Thymus (tissue), 14 donors: ENCODE data around the gene CELF2. TPM values are rescaled to one million over a fixed set of nuclear protein-coding genes. Genes with fewer than 3 reads are reported as not detected.

Experiments
- DNase-seq, 9 donors: peaks; one replicate each; pipeline ENCODE4 v3.0.0-alpha.2; 2013; ENCODE audit warnings: low spot score in 9 of 9, low read depth in 6 of 9, missing footprints in 1 of 9
- H3K27ac ChIP-seq, 2 donors: one replicate each; pipeline ENCODE4 v1.5.1; 2013; ENCODE audit warnings: control low read depth in 1 of 2, low read depth in 1 of 2, low read length in 1 of 2, mild to moderate bottlenecking in 1 of 2, moderate library complexity in 1 of 2
- H3K27me3 ChIP-seq, 2 donors: one replicate each; pipeline ENCODE4 v1.5.1; 2013; ENCODE audit warnings: low read length in 1 of 2; ENCODE audit not compliant: control insufficient read depth in 2 of 2, insufficient read depth in 1 of 2
- H3K36me3 ChIP-seq, 2 donors: one replicate each; pipeline ENCODE4 v1.5.1; 2013; ENCODE audit warnings: low read length in 1 of 2, mild to moderate bottlenecking in 1 of 2, moderate library complexity in 1 of 2; ENCODE audit not compliant: control insufficient read depth in 2 of 2, insufficient read depth in 2 of 2
- H3K4me1 ChIP-seq, 2 donors: one replicate each; pipeline ENCODE4 v1.5.1; 2013; ENCODE audit warnings: low read length in 2 of 2; ENCODE audit not compliant: control insufficient read depth in 2 of 2, insufficient read depth in 2 of 2
- H3K4me3 ChIP-seq, 2 donors: one replicate each; pipeline ENCODE4 v1.5.1; 2013; ENCODE audit warnings: low read length in 2 of 2, control low read depth in 1 of 2, mild to moderate bottlenecking in 1 of 2
- H3K9me3 ChIP-seq, 2 donors: one replicate each; pipeline ENCODE4 v1.5.1; 2013; ENCODE audit warnings: low read length in 1 of 2, mild to moderate bottlenecking in 1 of 2; ENCODE audit not compliant: control insufficient read depth in 2 of 2, insufficient read depth in 1 of 2
- whole genome bisulfite sequencing: extraction: QIAGEN DNeasy Blood & Tissue Kit; methylation state at CpG from one replicate; pipeline ENCODE4 v1.1.7; 2013; 5-methylcytosine and 5-hydroxymethylcytosine counted together
- long read RNA-seq, 10 donors: transcript quantifications; one replicate each; lab custom pipeline, GENCODE V29; 2026
- polyA plus RNA-seq: library from polyadenylated mRNA; stranded (reverse); fragments of 200-250 nt; gene quantifications from one replicate; pipeline ENCODE4 v1.2.3, GENCODE V29; 2013
- total RNA-seq: library from RNA; stranded (reverse); fragments of 120-200 nt; gene quantifications from one replicate; pipeline ENCODE4 v1.2.4, GENCODE V29; 2013
- donor health status: healthy.

Gene CELF2
- total RNA-seq (42.4 TPM), polyA plus RNA-seq (48.1 TPM)
- long read RNA-seq, donor 1: 0 reads
- long read RNA-seq, donor 2: 0 reads
- long read RNA-seq, donor 3, full-length matches to known transcripts: 3 of 13 reads
- long read RNA-seq, donor 3, partial matches to known transcripts: 10 of 13 reads
- long read RNA-seq, donor 3, other reads (novel, unspliced or antisense): 0 of 13 reads
- long read RNA-seq, donor 4, partial matches to known transcripts: 6 of 6 reads
- long read RNA-seq, donor 4, other reads (novel, unspliced or antisense): 0 of 6 reads
- long read RNA-seq, donor 5, full-length matches to known transcripts: 3 of 12 reads
- long read RNA-seq, donor 5, partial matches to known transcripts: 9 of 12 reads
- long read RNA-seq, donor 5, other reads (novel, unspliced or antisense): 0 of 12 reads
- long read RNA-seq, donor 6: 0 reads
- long read RNA-seq, donor 7: 0 reads
- long read RNA-seq, donor 8, partial matches to known transcripts: 0 of 1 reads
- long read RNA-seq, donor 8, other reads (novel, unspliced or antisense): 0 of 1 reads
- long read RNA-seq, donor 9: 0 reads
- long read RNA-seq, donor 10: 0 reads

- peak within 1 kb of the TSS; percentile 26 to 88 for H3K27ac ChIP-seq
- under 1% methylated on average over 133 of the region's 133 CpGs for WGBS
- peaks cover 22 to 29% of the 10 kb centered on the region in 2 donors for H3K27me3 ChIP-seq
- peaks cover 0 to 1% of the 10 kb centered on the region in 2 donors for H3K9me3 ChIP-seq
- H3K4me3 ChIP-seq: peak within 1 kb of the TSS; percentile 48 to 93
- DNase-seq: peak in 6 of 9 donors; percentile 61 to 86 (median 70)
- no peaks in the 10 kb centered on the region for H3K36me3 ChIP-seq
- H3K4me1 ChIP-seq: peaks cover 20 to 22% of the 10 kb centered on the region in 2 donors
Measured at GRCh38 chr10:11017570-11018431, at the start of gene CELF2. TSS of gene CELF2 (plus strand) at chr10:11017872. CDS start at chr10:11018090, 218 bp downstream.

- 99% methylated on average over 4 of the region's 4 CpGs for WGBS
- Histone ChIP-seq H3K4me1 (no peaks in the 10 kb centered on the region), H3K27me3 (no peaks in the 10 kb centered on the region), H3K36me3 (no peaks in the 10 kb centered on the region), H3K27ac (no peak overlapping the region), H3K9me3 (no peaks in the 10 kb centered on the region), H3K4me3 (no peak overlapping the region)
- DNase-seq: no peak
Measured at GRCh38 chr10:10968257-10968588, 49.4 kb upstream of the CELF2 start.

- no peak overlapping the region for H3K4me3 ChIP-seq
- H3K4me1 ChIP-seq: no peaks in the 10 kb centered on the region
- H3K27me3 ChIP-seq: no peaks in the 10 kb centered on the region
- no peak overlapping the region for H3K27ac ChIP-seq
- H3K36me3 ChIP-seq: no peaks in the 10 kb centered on the region
- WGBS: 98% methylated on average over 5 of the region's 5 CpGs
- no peaks in the 10 kb centered on the region for H3K9me3 ChIP-seq
- no peak for DNase-seq
Measured at GRCh38 chr10:10973310-10973709, 44.4 kb upstream of the CELF2 start.

GRCh38 chr10:10975647-10976046, 42.0 kb upstream of the CELF2 start:
- Histone ChIP-seq H3K4me3 (no peak overlapping the region), H3K4me1 (no peaks in the 10 kb centered on the region), H3K36me3 (no peaks in the 10 kb centered on the region), H3K27me3 (no peaks in the 10 kb centered on the region), H3K9me3 (no peaks in the 10 kb centered on the region), H3K27ac (no peak overlapping the region)
- no peak for DNase-seq
- WGBS: 95% methylated on average over 2 of the region's 2 CpGs

GRCh38 chr10:10976652-10977051, 41.0 kb upstream of the CELF2 start:
- Histone ChIP-seq H3K4me1 (no peaks in the 10 kb centered on the region), H3K36me3 (no peaks in the 10 kb centered on the region), H3K27ac (no peak overlapping the region), H3K27me3 (no peaks in the 10 kb centered on the region), H3K4me3 (no peak overlapping the region), H3K9me3 (no peaks in the 10 kb centered on the region)
- WGBS: 90% methylated on average over 4 of the region's 4 CpGs
- no peak for DNase-seq

- WGBS: 90% methylated on average over 2 of the region's 2 CpGs
- Histone ChIP-seq H3K36me3 (no peaks in the 10 kb centered on the region), H3K4me3 (no peak overlapping the region), H3K9me3 (no peaks in the 10 kb centered on the region), H3K27me3 (no peaks in the 10 kb centered on the region), H3K4me1 (no peaks in the 10 kb centered on the region), H3K27ac (no peak overlapping the region)
- DNase-seq: no peak
Measured at GRCh38 chr10:10977226-10977956, 40.3 kb upstream of the CELF2 start.

- Histone ChIP-seq H3K9me3 (no peaks in the 10 kb centered on the region), H3K27ac (no peak overlapping the region), H3K27me3 (no peaks in the 10 kb centered on the region), H3K4me1 (no peaks in the 10 kb centered on the region), H3K36me3 (no peaks in the 10 kb centered on the region), H3K4me3 (no peak overlapping the region)
- no peak for DNase-seq
- whole genome bisulfite sequencing: 96% methylated on average over 2 of the region's 2 CpGs
Measured at GRCh38 chr10:10977978-10978377, 39.7 kb upstream of the CELF2 start.

- no peak for DNase-seq
- no peaks in the 10 kb centered on the region for H3K9me3 ChIP-seq
- no peak overlapping the region for H3K27ac ChIP-seq
- no peaks in the 10 kb centered on the region for H3K27me3 ChIP-seq
- no peaks in the 10 kb centered on the region for H3K36me3 ChIP-seq
- WGBS: 99% methylated on average over 2 of the region's 2 CpGs
- no peak overlapping the region for H3K4me3 ChIP-seq
- no peaks in the 10 kb centered on the region for H3K4me1 ChIP-seq
Measured at GRCh38 chr10:10985361-10985760, 32.3 kb upstream of the CELF2 start.
